ENCODE results near the gene ICAM3.
A peak's percentile ranks its signal among the peaks of the same experiment; 100 is the strongest.

Gene ICAM3

DNA sequence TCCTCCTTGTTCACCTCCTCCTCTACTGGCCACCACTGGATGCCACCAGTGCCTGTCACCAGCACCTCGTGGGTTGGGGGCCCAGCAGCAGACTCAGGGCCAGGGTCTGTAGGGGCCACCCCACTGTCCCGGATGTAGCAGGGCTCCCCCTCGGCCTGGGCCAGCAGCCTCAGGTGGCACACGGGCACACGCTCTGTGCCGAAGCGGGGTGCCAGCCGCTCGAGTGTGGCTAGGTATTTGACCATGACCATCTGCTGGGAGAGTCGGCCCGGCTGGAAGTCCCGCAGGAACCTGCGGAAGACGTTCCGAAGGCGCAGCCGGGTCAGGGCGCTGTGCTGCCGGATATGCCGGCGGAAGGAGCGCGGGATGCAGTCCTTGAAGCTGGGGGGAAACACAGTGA is 26.1 kb upstream of the ICAM3 start:
- Histone ChIP-seq H3K14ac (ENCODE audit: low read length in 2 of 2) (no peak overlapping the region), H3K9me3 (ENCODE audit: control insufficient read depth, low read length) (peaks cover 3% of the 10 kb centered on the region), H2BK15ac (ENCODE audit: low read depth, poor library complexity, severe bottlenecking) (no peak overlapping the region), H3K4ac (ENCODE audit: low read depth in 1 of 2, low read length in 2 of 2) (no peak overlapping the region), H3K9ac (ENCODE audit: low read length) (no peak overlapping the region), H3K23ac (ENCODE audit: low read length in 2 of 2) (no peak overlapping the region), H3K4me3 (ENCODE audit: insufficient read depth in 1 of 2, low read depth in 1 of 2, low read length in 2 of 2) (no peak overlapping the region), H3K4me1 (ENCODE audit: control insufficient read depth, insufficient read depth, low read depth, low read length) (peaks cover 12% of the 10 kb centered on the region), H4K8ac (ENCODE audit: low read length) (no peak overlapping the region), H4K91ac (ENCODE audit: low read length) (no peak overlapping the region), H2BK5ac (ENCODE audit: low read depth, low read length, poor library complexity, severe bottlenecking) (no peak overlapping the region), H2AFZ (ENCODE audit: low read depth, low read length) (no peak overlapping the region), H3K79me1 (replicated peaks; ENCODE audit: low read length, poor library complexity, severe bottlenecking) (peaks cover 18% of the 10 kb centered on the region), H3K18ac (ENCODE audit: low read depth in 1 of 2, low read length in 2 of 2) (no peak overlapping the region), H3K36me3 (ENCODE audit: control insufficient read depth in 1 of 2, insufficient read depth in 2 of 2, low read depth in 1 of 2, low read length in 2 of 2) (peaks cover 79 to 83% of the 10 kb centered on the region in 2 experiments), H3K27me3 (ENCODE audit: control insufficient read depth in 1 of 2, insufficient read depth in 1 of 2, low read length in 2 of 2) (no peaks in the 10 kb centered on the region), H2BK12ac (ENCODE audit: low read length in 2 of 2) (no peak overlapping the region), H3K27ac (ENCODE audit: low read length, poor library complexity, severe bottlenecking) (no peak overlapping the region), H2AK5ac (ENCODE audit: low read length, severe bottlenecking) (no peak overlapping the region), H3K4me2 (ENCODE audit: low read length, poor library complexity, severe bottlenecking) (no peak overlapping the region), H2BK120ac (ENCODE audit: low read depth, low read length) (no peak overlapping the region)
- DNase-seq: no peak
- 96% methylated on average over 23 of the region's 23 CpGs for WGBS

DNA sequence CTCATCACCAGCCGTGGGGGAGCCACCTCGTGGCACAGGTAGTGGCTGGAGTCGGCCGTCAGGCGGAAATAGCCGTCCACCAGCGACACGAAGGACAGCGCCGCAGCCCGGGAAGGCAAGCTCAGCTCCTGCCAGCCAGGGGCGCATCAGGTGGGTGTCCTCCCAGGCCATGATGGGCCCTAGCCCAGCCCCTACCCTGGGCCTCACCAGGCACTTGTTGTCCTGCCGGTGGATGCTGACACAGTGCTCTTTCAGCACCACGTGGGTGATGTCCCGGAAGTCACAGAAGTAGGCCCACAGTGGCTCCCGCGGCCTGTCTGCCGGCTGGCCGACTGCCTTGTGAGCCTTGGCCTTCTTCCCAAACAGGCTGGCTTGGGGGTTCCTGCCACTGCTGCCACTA is 25.2 kb upstream of the ICAM3 start:
- no peak overlapping the region for H2BK120ac ChIP-seq (ENCODE audit: low read depth, low read length)
- H3K18ac ChIP-seq (ENCODE audit: low read depth in 1 of 2, low read length in 2 of 2): no peak overlapping the region
- H3K36me3 ChIP-seq (ENCODE audit: control insufficient read depth in 1 of 2, insufficient read depth in 2 of 2, low read depth in 1 of 2, low read length in 2 of 2): peaks cover 78 to 79% of the 10 kb centered on the region in 2 experiments
- no peak overlapping the region for H2BK5ac ChIP-seq (ENCODE audit: low read depth, low read length, poor library complexity, severe bottlenecking)
- no peak overlapping the region for H3K4me2 ChIP-seq (ENCODE audit: low read length, poor library complexity, severe bottlenecking)
- H3K4me1 ChIP-seq (ENCODE audit: control insufficient read depth, insufficient read depth, low read depth, low read length): peaks cover 12% of the 10 kb centered on the region
- no peak overlapping the region for H2BK15ac ChIP-seq (ENCODE audit: low read depth, poor library complexity, severe bottlenecking)
- H3K23ac ChIP-seq (ENCODE audit: low read length in 2 of 2): no peak overlapping the region
- H3K4ac ChIP-seq (ENCODE audit: low read depth in 1 of 2, low read length in 2 of 2): no peak overlapping the region
- WGBS: 97% methylated on average over 19 of the region's 19 CpGs
- no peak overlapping the region for H3K4me3 ChIP-seq (ENCODE audit: insufficient read depth in 1 of 2, low read depth in 1 of 2, low read length in 2 of 2)
- H2AFZ ChIP-seq (ENCODE audit: low read depth, low read length): no peak overlapping the region
- no peak overlapping the region for H4K8ac ChIP-seq (ENCODE audit: low read length)
- H3K9ac ChIP-seq (ENCODE audit: low read length): no peak overlapping the region
- H3K14ac ChIP-seq (ENCODE audit: low read length in 2 of 2): no peak overlapping the region
- H3K9me3 ChIP-seq (ENCODE audit: control insufficient read depth, low read length): peaks cover 3% of the 10 kb centered on the region
- H2AK5ac ChIP-seq (ENCODE audit: low read length, severe bottlenecking): no peak overlapping the region
- no peak overlapping the region for H2BK12ac ChIP-seq (ENCODE audit: low read length in 2 of 2)
- H3K27ac ChIP-seq (ENCODE audit: low read length, poor library complexity, severe bottlenecking): no peak overlapping the region
- no peaks in the 10 kb centered on the region for H3K27me3 ChIP-seq (ENCODE audit: control insufficient read depth in 1 of 2, insufficient read depth in 1 of 2, low read length in 2 of 2)
- H4K91ac ChIP-seq (ENCODE audit: low read length): no peak overlapping the region
- DNase-seq: no peak
- peaks cover 16% of the 10 kb centered on the region for H3K79me1 ChIP-seq (replicated peaks; ENCODE audit: low read length, poor library complexity, severe bottlenecking)

DNA sequence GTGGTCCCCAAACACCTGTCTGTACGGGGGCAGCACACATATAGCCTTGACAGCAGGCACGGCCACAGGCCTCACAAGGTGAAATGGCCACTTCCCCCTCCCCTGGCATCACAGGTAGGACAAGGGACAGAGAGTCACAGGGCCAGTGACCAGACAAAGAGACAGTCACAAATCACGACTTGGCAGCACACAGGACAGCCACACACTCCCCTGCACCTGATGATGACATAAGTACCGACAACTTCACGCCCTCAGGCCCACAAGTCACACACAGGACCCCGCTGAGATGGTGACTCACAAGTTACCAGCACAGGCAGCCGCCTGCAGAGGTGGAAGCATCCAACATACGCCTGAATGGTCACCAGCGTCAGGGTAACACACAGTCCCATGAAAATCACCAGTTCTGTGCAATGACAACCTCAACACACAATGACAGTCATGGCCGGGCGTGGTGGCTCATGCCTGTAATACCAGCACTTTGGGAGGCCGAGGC is 24.4 kb upstream of the ICAM3 start:
- no peak overlapping the region for H3K4me3 ChIP-seq (ENCODE audit: insufficient read depth in 1 of 2, low read depth in 1 of 2, low read length in 2 of 2)
- no peak overlapping the region for H3K23ac ChIP-seq (ENCODE audit: low read length in 2 of 2)
- H2AFZ ChIP-seq (ENCODE audit: low read depth, low read length): no peak overlapping the region
- no peak overlapping the region for H4K91ac ChIP-seq (ENCODE audit: low read length)
- H2BK15ac ChIP-seq (ENCODE audit: low read depth, poor library complexity, severe bottlenecking): no peak overlapping the region
- H3K4me2 ChIP-seq (ENCODE audit: low read length, poor library complexity, severe bottlenecking): no peak overlapping the region
- H2BK5ac ChIP-seq (ENCODE audit: low read depth, low read length, poor library complexity, severe bottlenecking): no peak overlapping the region
- no peak overlapping the region for H3K4ac ChIP-seq (ENCODE audit: low read depth in 1 of 2, low read length in 2 of 2)
- H3K14ac ChIP-seq (ENCODE audit: low read length in 2 of 2): no peak overlapping the region
- H3K9ac ChIP-seq (ENCODE audit: low read length): no peak overlapping the region
- DNase-seq: no peak
- no peaks in the 10 kb centered on the region for H3K27me3 ChIP-seq (ENCODE audit: control insufficient read depth in 1 of 2, insufficient read depth in 1 of 2, low read length in 2 of 2)
- peaks cover 3% of the 10 kb centered on the region for H3K9me3 ChIP-seq (ENCODE audit: control insufficient read depth, low read length)
- peak overlapping the region; percentile 9 for H4K8ac ChIP-seq (ENCODE audit: low read length)
- H2BK12ac ChIP-seq (ENCODE audit: low read length in 2 of 2): no peak overlapping the region
- H2BK120ac ChIP-seq (ENCODE audit: low read depth, low read length): no peak overlapping the region
- no peak overlapping the region for H3K27ac ChIP-seq (ENCODE audit: low read length, poor library complexity, severe bottlenecking)
- 85% methylated on average over 11 of the region's 12 CpGs for WGBS
- H3K36me3 ChIP-seq (ENCODE audit: control insufficient read depth in 1 of 2, insufficient read depth in 2 of 2, low read depth in 1 of 2, low read length in 2 of 2): peaks cover 76 to 78% of the 10 kb centered on the region in 2 experiments
- H3K18ac ChIP-seq (ENCODE audit: low read depth in 1 of 2, low read length in 2 of 2): no peak overlapping the region
- peaks cover 16% of the 10 kb centered on the region for H3K79me1 ChIP-seq (replicated peaks; ENCODE audit: low read length, poor library complexity, severe bottlenecking)
- no peak overlapping the region for H2AK5ac ChIP-seq (ENCODE audit: low read length, severe bottlenecking)
- peaks cover 12% of the 10 kb centered on the region for H3K4me1 ChIP-seq (ENCODE audit: control insufficient read depth, insufficient read depth, low read depth, low read length)

DNA sequence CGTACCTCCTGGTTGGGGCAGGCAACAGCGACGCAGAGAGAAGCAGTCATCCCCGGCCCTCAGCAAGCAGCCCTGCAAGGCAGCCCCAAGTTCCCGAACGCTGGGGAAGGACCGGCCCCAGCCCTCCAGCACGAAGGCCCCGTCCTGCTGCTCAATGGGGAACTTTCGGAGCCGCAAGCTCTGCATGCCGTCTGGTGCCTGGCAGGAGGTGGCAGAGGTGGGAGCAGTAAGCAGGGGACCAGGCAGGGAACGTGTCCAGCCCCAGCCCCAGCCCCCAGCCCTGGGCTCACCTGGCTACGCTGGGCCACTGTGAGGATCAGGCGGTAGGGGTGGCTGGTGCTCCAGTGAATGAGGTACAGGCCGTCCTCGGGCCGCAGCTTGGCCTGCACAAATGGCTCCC is 22.8 kb upstream of the ICAM3 start:
- Histone ChIP-seq H4K91ac (ENCODE audit: low read length) (no peak overlapping the region), H2AFZ (ENCODE audit: low read depth, low read length) (no peak overlapping the region), H3K9ac (ENCODE audit: low read length) (no peak overlapping the region), H3K14ac (ENCODE audit: low read length in 2 of 2) (no peak overlapping the region), H4K8ac (ENCODE audit: low read length) (no peak overlapping the region), H3K36me3 (ENCODE audit: control insufficient read depth in 1 of 2, insufficient read depth in 2 of 2, low read depth in 1 of 2, low read length in 2 of 2) (peaks cover 77 to 78% of the 10 kb centered on the region in 2 experiments), H3K4me3 (ENCODE audit: insufficient read depth in 1 of 2, low read depth in 1 of 2, low read length in 2 of 2) (no peak overlapping the region), H3K27me3 (ENCODE audit: control insufficient read depth in 1 of 2, insufficient read depth in 1 of 2, low read length in 2 of 2) (no peaks in the 10 kb centered on the region), H3K4me2 (ENCODE audit: low read length, poor library complexity, severe bottlenecking) (no peak overlapping the region), H3K23ac (ENCODE audit: low read length in 2 of 2) (no peak overlapping the region), H3K4ac (ENCODE audit: low read depth in 1 of 2, low read length in 2 of 2) (no peak overlapping the region), H2BK5ac (ENCODE audit: low read depth, low read length, poor library complexity, severe bottlenecking) (no peak overlapping the region), H2AK5ac (ENCODE audit: low read length, severe bottlenecking) (no peak overlapping the region), H2BK12ac (ENCODE audit: low read length in 2 of 2) (no peak overlapping the region), H3K9me3 (ENCODE audit: control insufficient read depth, low read length) (no peaks in the 10 kb centered on the region), H3K18ac (ENCODE audit: low read depth in 1 of 2, low read length in 2 of 2) (no peak overlapping the region), H3K27ac (ENCODE audit: low read length, poor library complexity, severe bottlenecking) (no peak overlapping the region), H3K79me1 (replicated peaks; ENCODE audit: low read length, poor library complexity, severe bottlenecking) (peaks cover 13% of the 10 kb centered on the region), H2BK120ac (ENCODE audit: low read depth, low read length) (no peak overlapping the region), H3K4me1 (ENCODE audit: control insufficient read depth, insufficient read depth, low read depth, low read length) (peaks cover 12% of the 10 kb centered on the region), H2BK15ac (ENCODE audit: low read depth, poor library complexity, severe bottlenecking) (no peak overlapping the region)
- 95% methylated on average over 18 of the region's 18 CpGs for WGBS
- DNase-seq: no peak

Measured in mesenchymal stem cell (in vitro differentiated cells and primary cell).